HG02938 (cell line): Measurements from ENCODE around the gene RPS13.
"Not testable (repeated sequence)": the region's sequence is repeated elsewhere in the genome, so short reads cannot be mapped to it uniquely, and the experiment has no call there.

Experiments
- ATAC-seq: cut with Tn5 transposase; IDR thresholded peaks from one replicate; pipeline ENCODE4 v1.9.1; 2021; ENCODE audit warnings: mild to moderate bottlenecking, moderate library complexity; ENCODE audit not compliant: unreplicated experiment

Gene RPS13

DNA sequence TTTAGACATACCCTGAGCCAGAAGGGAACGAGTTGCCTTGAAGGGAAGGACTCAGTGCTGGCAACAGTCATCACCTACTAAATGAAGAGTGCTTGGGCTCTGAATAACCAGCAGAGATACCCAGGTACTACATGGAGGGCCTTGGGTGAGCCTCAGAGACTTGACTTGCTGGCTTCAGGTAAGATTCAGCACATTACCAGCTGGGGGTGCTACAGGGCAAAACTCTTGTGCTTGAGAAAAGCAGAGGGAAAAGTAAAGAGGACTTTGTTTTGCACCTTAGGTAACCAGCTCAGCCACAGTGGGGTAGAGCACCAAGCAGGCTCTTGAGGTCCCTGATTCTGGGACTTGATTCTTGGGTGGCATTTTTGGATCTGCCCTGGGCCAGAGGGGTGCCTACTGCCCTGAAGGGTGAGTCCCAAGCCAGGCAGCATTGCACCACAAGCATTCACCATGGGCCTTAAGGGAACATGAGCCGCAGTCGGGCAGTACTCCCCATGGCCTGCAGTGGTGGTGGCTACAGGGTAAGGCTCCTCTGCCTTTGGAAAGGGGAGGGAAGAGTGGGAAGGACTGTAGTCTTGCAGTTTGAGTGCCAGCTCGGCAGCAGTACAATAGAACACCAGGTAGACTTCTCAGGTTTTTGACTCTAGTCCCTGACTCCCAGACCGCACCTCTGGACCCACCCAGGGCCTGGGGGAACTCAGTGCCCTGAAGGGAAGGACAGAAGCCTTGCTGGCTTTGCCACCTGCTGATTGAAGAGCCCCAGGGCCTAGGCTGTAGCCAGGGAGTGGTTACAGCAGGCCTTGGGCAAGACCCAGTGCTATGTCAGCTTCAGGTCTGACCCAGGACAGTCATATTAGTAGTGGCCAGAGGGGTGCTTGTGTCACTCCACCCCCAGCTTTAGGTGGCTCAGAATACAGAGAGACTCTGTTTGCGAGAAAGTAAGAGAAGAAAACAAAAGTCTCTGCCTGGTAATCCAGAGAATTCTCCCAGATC is 40.5 kb downstream of the RPS13 start:
- ATAC-seq, result no peak

- not testable (repeated sequence) for ATAC-seq
These were observed 43.4 kb downstream of the RPS13 start for GRCh38 chr11:17034027-17034426.

DNA sequence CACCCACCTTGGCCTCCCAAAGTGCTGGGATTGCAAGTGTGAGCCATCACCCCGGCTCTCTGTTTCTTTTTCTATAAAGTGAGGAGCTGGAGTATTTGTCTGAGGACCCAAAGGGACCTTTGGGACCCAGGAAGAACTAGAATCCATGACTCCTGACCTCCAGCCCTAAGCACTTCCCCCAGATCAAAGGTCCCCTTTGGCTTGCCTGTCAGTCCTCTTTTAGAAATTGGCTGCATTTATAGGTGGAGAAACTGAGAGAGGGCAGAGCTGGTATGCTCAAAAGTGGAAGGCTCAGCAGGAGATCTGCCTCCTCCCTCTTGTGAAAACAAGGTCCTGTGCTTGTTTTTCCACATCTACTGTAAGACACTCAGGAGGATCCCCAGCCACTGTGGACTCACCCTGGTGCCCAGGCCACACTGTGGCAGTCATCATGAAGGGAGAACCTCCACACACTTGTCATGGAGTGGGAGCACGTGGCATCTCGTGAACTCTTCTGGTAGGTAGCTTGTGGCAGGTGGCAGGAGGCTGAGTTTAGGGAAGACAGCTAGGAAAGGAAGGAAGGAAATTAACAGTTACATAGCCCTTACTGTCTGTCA is 50.9 kb downstream of the RPS13 start:
- ATAC-seq, result no peak

GRCh38 chr11:17024924-17025323 is 52.5 kb downstream of the RPS13 start:
- ATAC-seq, result no peak
